Cortex of kidney (tissue), 1 donor: ENCODE measurements around the gene PCDHB10.
"Not testable (repeated sequence)": the region's sequence is repeated elsewhere in the genome, so short reads cannot be mapped to it uniquely, and the experiment has no call there.

Experiments used
- DNase-seq: peaks from one replicate; lab custom pipeline; 2025; lab: John Stamatoyannopoulos, UW

PCDHB10 gene

GRCh38 chr5:141192110-141192725, at the start of gene PCDHB10:
PCDHB10 (plus strand) TSS chr5:141192353; CDS start chr5:141192553, 200 bp downstream.
- no peak for DNase-seq

GRCh38 chr5:141149812-141150211, 42.3 kb upstream of the PCDHB10 start, which contains the start of gene PCDHB6:
PCDHB6 (plus strand) TSS chr5:141150057; CDS start chr5:141150258, 201 bp downstream.
- no peak for DNase-seq

- DNase-seq = no peak
Observed at GRCh38 chr5:141150224-141150992, 41.7 kb upstream of the PCDHB10 start.

- no peak for DNase-seq
Observed at GRCh38 chr5:141150993-141151325, 41.2 kb upstream of the PCDHB10 start.

GRCh38 chr5:141151632-141152031, 40.5 kb upstream of the PCDHB10 start:
- not testable (repeated sequence) for DNase-seq

GRCh38 chr5:141152096-141152495, 40.1 kb upstream of the PCDHB10 start:
- DNase-seq = not testable (repeated sequence)

- DNase-seq = no peak
Observed at GRCh38 chr5:141155540-141156374, 36.4 kb upstream of the PCDHB10 start.

GRCh38 chr5:141157356-141157755, 34.8 kb upstream of the PCDHB10 start:
- not testable (repeated sequence) for DNase-seq

GRCh38 chr5:141157901-141158300, 34.3 kb upstream of the PCDHB10 start:
- not testable (repeated sequence) for DNase-seq

- DNase-seq = no peak
Observed at GRCh38 chr5:141172381-141173204, 19.6 kb upstream of the PCDHB10 start, which contains the start of gene PCDHB7. PCDHB7 (plus strand) TSS chr5:141172644; CDS start chr5:141172836, 192 bp downstream.

GRCh38 chr5:141174291-141175104, 17.7 kb upstream of the PCDHB10 start:
- not testable (repeated sequence) for DNase-seq

GRCh38 chr5:141175933-141176332, 16.2 kb upstream of the PCDHB10 start:
- DNase-seq = no peak

GRCh38 chr5:141177577-141178191, 14.5 kb upstream of the PCDHB10 start, which contains the start of gene PCDHB8:
PCDHB8 (plus strand) TSS chr5:141177790; CDS start chr5:141178035, 245 bp downstream.
- DNase-seq = not testable (repeated sequence)

- DNase-seq = not testable (repeated sequence)
Observed at GRCh38 chr5:141179371-141179770, 12.8 kb upstream of the PCDHB10 start.

GRCh38 chr5:141179876-141180275, 12.3 kb upstream of the PCDHB10 start:
- DNase-seq = not testable (repeated sequence)

- no peak for DNase-seq
Observed at GRCh38 chr5:141180313-141180712, 11.8 kb upstream of the PCDHB10 start.

- DNase-seq = no peak
Observed at GRCh38 chr5:141182248-141182647, 9.9 kb upstream of the PCDHB10 start, which contains the start of gene PCDHB16. PCDHB16 (plus strand) TSS chr5:141182387; CDS start chr5:141182560, 173 bp downstream.

GRCh38 chr5:141184117-141184855, 7.9 kb upstream of the PCDHB10 start:
- DNase-seq = not testable (repeated sequence)

- no peak for DNase-seq
Observed at GRCh38 chr5:141186897-141187512, 5.1 kb upstream of the PCDHB10 start, which contains the start of gene PCDHB9. PCDHB9 (plus strand) TSS chr5:141187161; CDS start chr5:141187319, 158 bp downstream.
